Measurements from ENCODE around the gene HAAO.

GRCh38 chr2:42802150-42802549, 9.8 kb upstream of the HAAO start:
- TF ChIP-seq POLR2A (IDR thresholded peaks at IDR 0.05) (no peak), CTCF (IDR thresholded peaks at IDR 0.05) (no peak)
